ENCODE measurements around the gene PLVAP.

Gene PLVAP

DNA sequence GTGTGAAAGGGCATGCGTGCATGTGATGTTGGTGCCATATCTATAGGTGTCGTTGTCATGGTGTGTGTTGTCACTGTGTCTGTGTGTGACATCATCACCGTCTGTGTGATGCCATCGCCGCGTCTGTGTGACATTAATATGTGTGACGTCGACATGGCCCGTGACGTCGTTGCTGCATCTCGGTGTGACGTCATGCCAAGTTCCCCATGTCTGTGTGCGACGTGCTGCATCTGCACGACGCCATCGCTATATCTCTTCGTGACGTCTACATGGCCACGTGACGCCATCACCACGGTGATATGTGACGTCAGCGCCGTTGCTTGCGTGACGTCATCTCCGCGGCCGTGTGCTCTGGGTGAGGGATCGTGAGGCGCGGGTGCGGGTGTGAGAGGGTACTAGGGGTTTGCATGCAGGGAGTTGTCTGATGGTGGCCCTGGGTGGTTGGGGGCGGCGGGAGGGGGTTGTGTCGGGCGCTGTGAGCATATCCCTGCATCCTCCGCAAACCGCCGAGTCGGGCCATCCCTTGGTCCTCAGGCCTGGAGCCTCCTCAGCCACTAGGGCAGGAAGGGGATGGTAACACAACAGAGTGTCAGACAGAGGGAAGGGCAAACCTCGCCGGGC is 25.2 kb downstream of the PLVAP start:
- Histone ChIP-seq H3K9me3 (replicated peaks; ENCODE audit: low read length) (no peaks in the 10 kb centered on the region), H3K4me2 (ENCODE audit: low read length) (no peak overlapping the region), H3K4me3 (ENCODE audit: low read length) (no peak overlapping the region), H3K9ac (ENCODE audit: low read depth, low read length) (no peak overlapping the region), H3K36me3 (ENCODE audit: insufficient read depth, low read length) (no peaks in the 10 kb centered on the region), H3K27me3 (ENCODE audit: control insufficient read depth, insufficient read depth, low read length) (peaks cover 20% of the 10 kb centered on the region), H3K4me1 (ENCODE audit: control insufficient read depth, insufficient read depth, low read length) (peaks cover 5% of the 10 kb centered on the region)

DNA sequence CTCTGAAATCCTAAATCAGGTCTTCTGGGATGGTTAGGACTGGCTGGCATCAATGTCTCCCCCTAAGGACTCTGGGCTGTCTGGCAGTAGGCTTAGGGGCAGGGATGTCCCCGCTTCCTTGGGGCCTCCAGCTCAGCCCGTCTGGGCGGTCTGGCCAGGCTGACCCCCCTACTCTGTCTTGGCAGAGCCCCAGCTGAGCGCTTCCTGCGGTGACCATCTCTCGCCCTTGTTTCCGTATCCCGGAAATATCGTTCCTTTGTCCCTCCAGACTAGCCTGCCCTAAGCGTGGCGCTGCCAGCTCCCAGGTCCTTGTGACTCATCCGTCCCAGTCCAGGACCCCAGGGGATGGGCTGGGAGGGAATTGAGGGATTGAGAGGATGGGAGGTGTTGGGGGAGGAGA is 28.4 kb downstream of the PLVAP start:
- peak overlapping the region; percentile 64 for H3K4me3 ChIP-seq (ENCODE audit: low read length)
- H3K4me2 ChIP-seq (ENCODE audit: low read length): peak overlapping the region; percentile 74
- peaks cover 5% of the 10 kb centered on the region for H3K4me1 ChIP-seq (ENCODE audit: control insufficient read depth, insufficient read depth, low read length)
- no peaks in the 10 kb centered on the region for H3K9me3 ChIP-seq (replicated peaks; ENCODE audit: low read length)
- no peaks in the 10 kb centered on the region for H3K36me3 ChIP-seq (ENCODE audit: insufficient read depth, low read length)
- peaks cover 20% of the 10 kb centered on the region for H3K27me3 ChIP-seq (ENCODE audit: control insufficient read depth, insufficient read depth, low read length)
- peak overlapping the region; percentile 20 for H3K9ac ChIP-seq (ENCODE audit: low read depth, low read length)

- no peaks in the 10 kb centered on the region for H3K9me3 ChIP-seq (replicated peaks; ENCODE audit: low read length)
- no peak overlapping the region for H3K4me3 ChIP-seq (ENCODE audit: low read length)
- peaks cover 12% of the 10 kb centered on the region for H3K27me3 ChIP-seq (ENCODE audit: control insufficient read depth, insufficient read depth, low read length)
- H3K9ac ChIP-seq (ENCODE audit: low read depth, low read length): no peak overlapping the region
- H3K4me2 ChIP-seq (ENCODE audit: low read length): no peak overlapping the region
- no peaks in the 10 kb centered on the region for H3K36me3 ChIP-seq (ENCODE audit: insufficient read depth, low read length)
- peaks cover 5% of the 10 kb centered on the region for H3K4me1 ChIP-seq (ENCODE audit: control insufficient read depth, insufficient read depth, low read length)
Measured at GRCh38 chr19:17347877-17348276, 29.3 kb downstream of the PLVAP start.

GRCh38 chr19:17347361-17347760 is 29.8 kb downstream of the PLVAP start:
- peaks cover 5% of the 10 kb centered on the region for H3K4me1 ChIP-seq (ENCODE audit: control insufficient read depth, insufficient read depth, low read length)
- no peaks in the 10 kb centered on the region for H3K9me3 ChIP-seq (replicated peaks; ENCODE audit: low read length)
- H3K27me3 ChIP-seq (ENCODE audit: control insufficient read depth, insufficient read depth, low read length): peaks cover 12% of the 10 kb centered on the region
- no peak overlapping the region for H3K4me3 ChIP-seq (ENCODE audit: low read length)
- H3K36me3 ChIP-seq (ENCODE audit: insufficient read depth, low read length): no peaks in the 10 kb centered on the region
- no peak overlapping the region for H3K9ac ChIP-seq (ENCODE audit: low read depth, low read length)
- H3K4me2 ChIP-seq (ENCODE audit: low read length): no peak overlapping the region

GRCh38 chr19:17346109-17346671 is 31.0 kb downstream of the PLVAP start:
- Histone ChIP-seq H3K9ac (ENCODE audit: low read depth, low read length) (no peak overlapping the region), H3K27me3 (ENCODE audit: control insufficient read depth, insufficient read depth, low read length) (peaks cover 12% of the 10 kb centered on the region), H3K4me2 (ENCODE audit: low read length) (peak overlapping the region; percentile 31), H3K36me3 (ENCODE audit: insufficient read depth, low read length) (peaks cover 5% of the 10 kb centered on the region), H3K4me1 (ENCODE audit: control insufficient read depth, insufficient read depth, low read length) (peaks cover 5% of the 10 kb centered on the region), H3K4me3 (ENCODE audit: low read length) (no peak overlapping the region), H3K9me3 (replicated peaks; ENCODE audit: low read length) (no peaks in the 10 kb centered on the region)

GRCh38 chr19:17341845-17342244 is 35.3 kb downstream of the PLVAP start:
- H3K4me3 ChIP-seq (ENCODE audit: low read length): no peak overlapping the region
- H3K27me3 ChIP-seq (ENCODE audit: control insufficient read depth, insufficient read depth, low read length): no peaks in the 10 kb centered on the region
- no peaks in the 10 kb centered on the region for H3K9me3 ChIP-seq (replicated peaks; ENCODE audit: low read length)
- H3K36me3 ChIP-seq (ENCODE audit: insufficient read depth, low read length): peaks cover 5% of the 10 kb centered on the region
- peaks cover 6% of the 10 kb centered on the region for H3K4me1 ChIP-seq (ENCODE audit: control insufficient read depth, insufficient read depth, low read length)
- H3K9ac ChIP-seq (ENCODE audit: low read depth, low read length): no peak overlapping the region
- H3K4me2 ChIP-seq (ENCODE audit: low read length): no peak overlapping the region

GRCh38 chr19:17341386-17341785 is 35.8 kb downstream of the PLVAP start:
- no peak overlapping the region for H3K4me3 ChIP-seq (ENCODE audit: low read length)

GRCh38 chr19:17340871-17341357 is 36.2 kb downstream of the PLVAP start:
- H3K9me3 ChIP-seq (replicated peaks; ENCODE audit: low read length): no peaks in the 10 kb centered on the region
- H3K36me3 ChIP-seq (ENCODE audit: insufficient read depth, low read length): peaks cover 5% of the 10 kb centered on the region
- H3K27me3 ChIP-seq (ENCODE audit: control insufficient read depth, insufficient read depth, low read length): no peaks in the 10 kb centered on the region

More at GRCh38 chr19:17341386-17341785, 35.8 kb downstream of the PLVAP start:
- Histone ChIP-seq H3K9ac (ENCODE audit: low read depth, low read length) (no peak overlapping the region), H3K4me2 (ENCODE audit: low read length) (no peak overlapping the region), H3K4me1 (ENCODE audit: control insufficient read depth, insufficient read depth, low read length) (peaks cover 6% of the 10 kb centered on the region), H3K27me3 (ENCODE audit: control insufficient read depth, insufficient read depth, low read length) (no peaks in the 10 kb centered on the region), H3K9me3 (replicated peaks; ENCODE audit: low read length) (no peaks in the 10 kb centered on the region), H3K36me3 (ENCODE audit: insufficient read depth, low read length) (peaks cover 5% of the 10 kb centered on the region)

DNA sequence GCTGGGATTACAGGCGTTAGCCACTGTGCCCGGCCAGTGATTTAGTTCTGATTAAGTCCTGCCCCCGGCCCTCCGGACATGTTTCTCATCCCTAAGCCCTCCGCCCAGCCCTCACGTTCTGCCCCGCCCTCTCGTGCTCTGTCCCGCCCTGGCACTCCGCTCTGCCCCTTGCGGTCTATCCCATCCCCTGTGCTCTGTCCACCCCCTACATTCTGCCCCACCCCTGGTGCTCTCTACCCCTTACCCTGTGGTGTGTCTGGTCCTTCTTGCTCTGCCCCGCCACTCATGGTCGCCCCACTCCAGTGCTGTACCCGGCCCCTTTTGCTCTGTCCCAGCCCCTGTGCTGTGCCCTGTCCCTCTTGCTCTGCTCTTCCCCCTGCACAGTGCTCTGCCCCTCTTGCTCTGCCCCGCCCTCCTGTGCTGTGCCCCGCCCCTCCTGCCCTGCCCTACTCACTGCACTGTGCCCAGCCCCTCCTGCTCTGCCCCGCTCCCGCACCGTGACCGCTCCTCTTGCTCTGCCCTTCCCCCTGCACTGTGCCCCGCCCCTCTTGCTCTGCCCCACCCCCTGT is 36.8 kb downstream of the PLVAP start:
- H3K27me3 ChIP-seq (ENCODE audit: control insufficient read depth, insufficient read depth, low read length): no peaks in the 10 kb centered on the region
- no peak overlapping the region for H3K4me3 ChIP-seq (ENCODE audit: low read length)
- H3K9ac ChIP-seq (ENCODE audit: low read depth, low read length): no peak overlapping the region
- H3K4me1 ChIP-seq (ENCODE audit: control insufficient read depth, insufficient read depth, low read length): peaks cover 6% of the 10 kb centered on the region
- H3K4me2 ChIP-seq (ENCODE audit: low read length): no peak overlapping the region
- H3K36me3 ChIP-seq (ENCODE audit: insufficient read depth, low read length): peaks cover 5% of the 10 kb centered on the region
- H3K9me3 ChIP-seq (replicated peaks; ENCODE audit: low read length): no peaks in the 10 kb centered on the region

More at GRCh38 chr19:17340871-17341357, 36.2 kb downstream of the PLVAP start:
- Histone ChIP-seq H3K4me2 (ENCODE audit: low read length) (no peak overlapping the region), H3K4me1 (ENCODE audit: control insufficient read depth, insufficient read depth, low read length) (peaks cover 6% of the 10 kb centered on the region), H3K4me3 (ENCODE audit: low read length) (no peak overlapping the region), H3K9ac (ENCODE audit: low read depth, low read length) (no peak overlapping the region)

DNA sequence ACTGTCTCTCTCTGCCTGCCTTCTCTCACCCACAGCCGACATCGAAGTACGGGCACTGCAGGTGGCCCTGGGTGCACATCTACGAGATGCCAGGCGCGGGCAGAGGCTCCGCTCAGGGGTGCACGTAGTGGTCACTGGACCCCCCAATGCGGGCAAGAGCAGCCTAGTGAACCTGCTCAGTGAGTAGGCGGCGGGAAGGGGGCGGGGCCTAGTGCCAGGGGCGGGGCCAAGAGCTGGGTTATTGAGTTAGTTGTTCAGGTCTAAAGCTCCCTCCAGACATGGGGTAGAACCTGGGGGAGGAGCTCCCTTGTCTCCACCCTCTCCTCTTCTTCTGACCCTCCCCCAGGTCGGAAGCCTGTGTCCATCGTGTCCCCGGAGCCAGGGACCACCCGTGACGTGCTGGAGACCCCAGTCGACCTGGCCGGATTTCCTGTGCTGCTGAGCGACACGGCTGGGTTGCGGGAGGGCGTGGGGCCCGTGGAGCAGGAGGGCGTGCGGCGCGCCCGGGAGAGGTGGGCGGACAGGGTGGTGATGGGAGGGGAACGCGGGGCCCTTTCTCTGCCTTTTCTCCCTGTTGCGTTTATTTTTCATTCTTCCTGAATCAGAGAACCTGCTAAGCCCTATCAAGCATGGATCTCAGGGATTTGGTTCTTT is 37.9 kb downstream of the PLVAP start:
- no peaks in the 10 kb centered on the region for H3K27me3 ChIP-seq (ENCODE audit: control insufficient read depth, insufficient read depth, low read length)
- no peak overlapping the region for H3K4me2 ChIP-seq (ENCODE audit: low read length)
- no peak overlapping the region for H3K9ac ChIP-seq (ENCODE audit: low read depth, low read length)
- peaks cover 13% of the 10 kb centered on the region for H3K4me1 ChIP-seq (ENCODE audit: control insufficient read depth, insufficient read depth, low read length)
- H3K36me3 ChIP-seq (ENCODE audit: insufficient read depth, low read length): peaks cover 5% of the 10 kb centered on the region
- no peaks in the 10 kb centered on the region for H3K9me3 ChIP-seq (replicated peaks; ENCODE audit: low read length)
- no peak overlapping the region for H3K4me3 ChIP-seq (ENCODE audit: low read length)

GRCh38 chr19:17338433-17339078 is 38.6 kb downstream of the PLVAP start:
- Histone ChIP-seq H3K27me3 (ENCODE audit: control insufficient read depth, insufficient read depth, low read length) (no peaks in the 10 kb centered on the region), H3K4me2 (ENCODE audit: low read length) (peak overlapping the region; percentile 94), H3K9me3 (replicated peaks; ENCODE audit: low read length) (no peaks in the 10 kb centered on the region), H3K4me1 (ENCODE audit: control insufficient read depth, insufficient read depth, low read length) (peaks cover 19% of the 10 kb centered on the region), H3K4me3 (ENCODE audit: low read length) (peak overlapping the region; percentile 85), H3K9ac (ENCODE audit: low read depth, low read length) (no peak overlapping the region), H3K36me3 (ENCODE audit: insufficient read depth, low read length) (peaks cover 5% of the 10 kb centered on the region)

Data from skeletal muscle satellite cell (primary cell).